ENCODE results near the gene RPS8. TPM values are rescaled to one million over a fixed set of nuclear protein-coding genes. Genes with fewer than 3 reads are reported as not detected.
A peak's percentile ranks its signal among the peaks of the same experiment; 100 is the strongest.

RPS8 gene
- total and polyA plus RNA-seq, 2 of the 8 experiments (the other 6 are each of a cell fraction or from before 2014, with no cell fraction given): 2,261 to 2,407 TPM

DNA sequence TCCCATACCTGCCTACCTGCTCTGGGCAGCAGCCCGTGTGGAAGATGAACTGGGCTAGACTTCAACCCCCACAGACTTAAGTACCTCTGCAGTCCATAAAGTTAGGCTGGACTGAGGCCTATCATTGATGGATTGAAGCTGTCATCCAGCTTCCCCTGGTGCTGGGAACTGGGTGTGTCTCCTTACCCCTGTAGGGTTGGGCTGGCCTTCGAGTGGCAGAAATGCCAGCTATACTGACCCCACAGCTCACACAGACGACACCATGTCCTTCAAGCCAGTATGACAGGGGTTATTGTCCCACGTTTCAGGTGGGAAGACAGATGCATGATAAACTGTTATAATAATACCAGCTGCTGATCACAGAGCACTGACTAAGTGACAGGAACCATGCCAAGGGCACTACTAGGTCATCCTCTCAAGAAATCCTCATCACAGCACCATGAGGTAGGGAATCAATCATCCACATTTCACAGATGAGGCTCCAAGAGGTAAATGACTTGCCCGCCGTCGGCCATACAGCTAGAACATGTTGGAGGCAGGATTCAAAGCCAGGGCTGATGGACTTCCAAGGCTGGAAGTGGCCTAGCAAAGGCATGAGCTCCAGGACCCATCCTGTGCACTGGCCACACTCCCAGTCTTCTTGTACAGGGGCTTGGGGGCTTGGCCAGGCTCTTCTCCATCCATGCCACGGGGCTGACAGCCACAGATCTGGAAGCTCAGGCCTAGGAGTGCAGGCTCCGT is 12.9 kb downstream of the RPS8 start, which contains the start of gene BEST4:
TSS of gene BEST4 (minus strand) at position 51 of the 741 bp plus-strand sequence. CDS start 465 bp downstream, outside the sequence.
- peaks cover 6% of the 10 kb centered on the region; the same call in 1 of the 2 replicates for H3K23me2 ChIP-seq (ENCODE audit: low read depth, low read length)
- no peaks in the 10 kb centered on the region for H4K20me1 ChIP-seq (replicated peaks in 1 of 2; ENCODE audit: control insufficient read depth in 1 of 2, insufficient read depth in 2 of 2, low read length in 2 of 2)
- no peak within 1 kb of the TSS for H2AFZ ChIP-seq (ENCODE audit: low read length)
- 93% methylated on average over 9 of the region's 9 CpGs; no CpG with 5 or more reads in 1 of the 2 experiments for WGBS, 2 experiments (ENCODE audit: extremely low coverage in 1 of 2, insufficient coverage in 1 of 2, insufficient read length in 1 of 2, insufficient replicate concordance in 2 of 2, low coverage in 1 of 2, low lambda C conversion rate in 2 of 2, missing lambda C conversion rate in 1 of 2)
- no peaks in the 10 kb centered on the region for H3K79me2 ChIP-seq (ENCODE audit: control insufficient read depth in 1 of 2, insufficient read depth in 2 of 2, low read length in 2 of 2)
- H2BK120ac ChIP-seq (replicated peaks; ENCODE audit: low read depth, low read length): no peak within 1 kb of the TSS
- H2BK20ac ChIP-seq (ENCODE audit: low read length): no peak within 1 kb of the TSS
- H3K56ac ChIP-seq (replicated peaks; ENCODE audit: insufficient read length, low read depth, low read length): no peak within 1 kb of the TSS
- H2AK5ac ChIP-seq (ENCODE audit: low read depth, low read length): no peak within 1 kb of the TSS
- no peak within 1 kb of the TSS for H3K14ac ChIP-seq (ENCODE audit: insufficient read length)
- 0 out of 2 replicates have a peak, but pooled peaks cover 2% of the 10 kb centered on the region for H3K79me1 ChIP-seq (ENCODE audit: low read depth, low read length)
- H3K9ac ChIP-seq (replicated peaks in 1 of 4; ENCODE audit: extremely low read depth in 1 of 4, low read depth in 3 of 4, low read length in 3 of 4): no peak within 1 kb of the TSS
- peaks cover 4 to 22% (median 16%) of the 10 kb centered on the region in 4 experiments for H3K4me1 ChIP-seq (replicated peaks in 1 of 4; ENCODE audit: control insufficient read depth in 3 of 4, insufficient read depth in 4 of 4, low read length in 3 of 4)
- no peak within 1 kb of the TSS for H4K5ac ChIP-seq (ENCODE audit: insufficient read length, low read depth, low read length)
- FAIRE-seq (no peak), DNase-seq (ENCODE audit: low read depth in 1 of 2, low spot score in 2 of 2) (no peak)
- TF ChIP-seq SIN3A (conservative IDR thresholded peaks at IDR 0.05 in 1 of 2, IDR thresholded peaks at IDR 0.05 in 1 of 2; ENCODE audit: low read depth in 1 of 2, low read length in 2 of 2): no peak
- TF ChIP-seq JUND (IDR thresholded peaks at IDR 0.05; ENCODE audit: low read length): no peak
- TF ChIP-seq TBP (IDR thresholded peaks at IDR 0.05; ENCODE audit: low read depth, low read length): no peak
- no peak for TF ChIP-seq FOSL1 (IDR thresholded peaks at IDR 0.05; ENCODE audit: insufficient read depth, low read depth, low read length)
- peak within 1 kb of the TSS; percentile 71 for H3K4ac ChIP-seq (replicated peaks; ENCODE audit: insufficient read length, low read depth, low read length)
- H3K36me3 ChIP-seq (ENCODE audit: control insufficient read depth in 2 of 4, insufficient read depth in 4 of 4, low read length in 3 of 4): no peaks in the 10 kb centered on the region
- H2BK5ac ChIP-seq (ENCODE audit: low read depth, low read length): no peak within 1 kb of the TSS; the same call in 1 of the 2 replicates
- CTCF ChIA-PET (ENCODE audit: partially characterized antibody): interaction anchor here (1.0 to 10.4 kb wide), 11 partner anchors 9 to 512 kb away, joined by 3 to 67 read pairs (median 11); partner anchors contain the start of genes BTBD19, DYNLT4, PLK3 and RNU5D-1
- H2BK15ac ChIP-seq (ENCODE audit: low read length): peak within 1 kb of the TSS; percentile 99
- peak within 1 kb of the TSS in 1 of 2 experiments; percentile 64; a peak in 1 of 4 replicates for H3K4me2 ChIP-seq (ENCODE audit: insufficient read depth in 1 of 2, low read depth in 2 of 2, low read length in 2 of 2)
- H3K27ac ChIP-seq (ENCODE audit: low read depth, low read length): no peak within 1 kb of the TSS
- H3K9me3 ChIP-seq (ENCODE audit: insufficient read depth in 2 of 2, low read depth in 1 of 2, low read length in 1 of 2): no peaks in the 10 kb centered on the region
- H3K18ac ChIP-seq (ENCODE audit: extremely low read depth, low read length): no peak within 1 kb of the TSS
- H3K4me3 ChIP-seq (ENCODE audit: extremely low read depth in 1 of 4, insufficient read depth in 2 of 4, low read depth in 3 of 4, low read length in 4 of 4): no peak within 1 kb of the TSS
- H3K23ac ChIP-seq (ENCODE audit: insufficient read length): no peak within 1 kb of the TSS
- POLR2A ChIA-PET (ENCODE audit: partially characterized antibody): interaction anchor here (0.6 to 23.6 kb wide), 11 partner anchors 8 to 733 kb away, joined by 3 to 428 read pairs (median 5); partner anchors contain the start of genes BTBD19, DYNLT4, PLK3 and RNU5D-1
- no peak within 1 kb of the TSS; the same call in 1 of the 2 replicates for H4K8ac ChIP-seq (ENCODE audit: extremely low read depth, insufficient read depth, low read length)
- H3K27me3 ChIP-seq (replicated peaks in 1 of 4; ENCODE audit: control insufficient read depth in 3 of 4, extremely low read depth in 1 of 4, insufficient read depth in 3 of 4, low read length in 3 of 4): peaks cover 0 to 7% (median 2%) of the 10 kb centered on the region in 4 experiments; a peak in 3 of 7 replicates
- no peak within 1 kb of the TSS for H4K91ac ChIP-seq (replicated peaks; ENCODE audit: insufficient read length, low read length)
- peak within 1 kb of the TSS; percentile 56; the same call in 1 of the 2 replicates for H2BK12ac ChIP-seq (ENCODE audit: low read depth, low read length)
